Measurements from ENCODE around the gene PLA2G2E.
"Not testable (repeated sequence)": the region's sequence is repeated elsewhere in the genome, so short reads cannot be mapped to it uniquely, and the experiment has no call there.

Gene PLA2G2E, protein sequence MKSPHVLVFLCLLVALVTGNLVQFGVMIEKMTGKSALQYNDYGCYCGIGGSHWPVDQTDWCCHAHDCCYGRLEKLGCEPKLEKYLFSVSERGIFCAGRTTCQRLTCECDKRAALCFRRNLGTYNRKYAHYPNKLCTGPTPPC

GRCh38 chr1:19923137-19923952, at the start of gene PLA2G2E:
PLA2G2E (minus strand) TSS chr1:19923617; CDS start chr1:19923559, 58 bp downstream.
- no peak for DNase-seq

GRCh38 chr1:19971664-19972063, 48.2 kb upstream of the PLA2G2E start:
- no peak for DNase-seq

- DNase-seq, result no peak
These were observed 46.7 kb upstream of the PLA2G2E start for GRCh38 chr1:19969898-19970660.

DNA sequence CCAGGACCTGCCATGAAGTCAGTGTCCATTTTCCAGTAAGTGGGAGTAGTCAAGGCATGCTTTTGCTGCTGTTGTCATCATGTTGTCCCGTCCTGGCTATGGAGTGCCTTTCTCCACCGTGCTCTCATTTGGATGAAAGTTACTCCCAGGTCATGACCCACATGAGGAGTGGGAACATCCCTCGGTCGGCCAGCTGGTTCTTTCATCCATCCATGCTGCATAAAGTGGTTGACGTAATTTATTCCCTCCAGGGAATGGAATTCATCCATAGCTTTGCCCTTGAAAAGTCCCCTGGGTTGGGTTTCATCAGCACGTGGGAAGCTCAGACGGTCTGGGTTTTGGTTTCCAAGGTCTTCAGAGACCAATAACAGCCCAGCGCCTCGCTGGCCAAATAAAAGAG, 44.4 kb upstream of the PLA2G2E start:
- no peak for DNase-seq

DNA sequence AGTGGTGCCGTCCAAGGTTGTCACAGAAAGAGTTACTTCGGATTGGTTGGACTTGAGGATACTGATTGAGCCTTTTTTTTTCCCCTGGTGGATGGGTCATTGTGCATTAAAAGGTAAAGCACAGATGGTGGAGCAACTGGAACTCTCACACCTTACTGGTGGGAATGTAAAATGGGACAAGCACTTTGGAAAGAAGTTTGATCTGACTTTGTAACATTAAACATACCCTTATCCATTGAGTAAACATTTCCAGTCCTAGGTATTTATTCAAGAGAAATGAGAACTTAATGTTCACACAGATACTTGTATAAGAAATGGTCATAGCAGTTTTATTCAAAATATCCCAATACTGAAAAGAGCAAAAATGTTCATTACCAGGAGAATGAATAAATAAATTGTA, 41.1 kb upstream of the PLA2G2E start:
- no peak for DNase-seq

- no peak for DNase-seq
These were observed 40.2 kb upstream of the PLA2G2E start for GRCh38 chr1:19963636-19964035.

- no peak for DNase-seq
These were observed 37.2 kb upstream of the PLA2G2E start for GRCh38 chr1:19960591-19960990.

DNA sequence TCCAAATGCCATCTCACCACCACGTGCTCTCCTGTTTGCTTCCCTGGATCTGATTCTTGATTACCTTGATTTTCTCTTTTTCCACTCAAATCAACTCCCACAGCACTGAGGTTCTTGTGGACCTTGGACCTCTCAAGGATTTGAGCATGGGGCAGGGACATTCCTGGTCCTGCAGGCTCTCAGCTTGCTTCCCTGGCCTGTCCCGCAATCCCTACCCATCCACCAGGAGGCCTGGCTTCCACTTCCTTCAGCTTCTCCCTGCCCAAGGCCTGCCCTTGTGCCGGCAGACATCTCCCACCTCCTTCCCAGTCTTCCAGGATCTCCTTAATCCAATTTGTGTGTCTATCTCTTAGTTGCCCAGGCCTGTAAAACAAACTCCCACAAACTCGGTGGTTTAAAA, 34.4 kb upstream of the PLA2G2E start:
- DNase-seq, result no peak

DNA sequence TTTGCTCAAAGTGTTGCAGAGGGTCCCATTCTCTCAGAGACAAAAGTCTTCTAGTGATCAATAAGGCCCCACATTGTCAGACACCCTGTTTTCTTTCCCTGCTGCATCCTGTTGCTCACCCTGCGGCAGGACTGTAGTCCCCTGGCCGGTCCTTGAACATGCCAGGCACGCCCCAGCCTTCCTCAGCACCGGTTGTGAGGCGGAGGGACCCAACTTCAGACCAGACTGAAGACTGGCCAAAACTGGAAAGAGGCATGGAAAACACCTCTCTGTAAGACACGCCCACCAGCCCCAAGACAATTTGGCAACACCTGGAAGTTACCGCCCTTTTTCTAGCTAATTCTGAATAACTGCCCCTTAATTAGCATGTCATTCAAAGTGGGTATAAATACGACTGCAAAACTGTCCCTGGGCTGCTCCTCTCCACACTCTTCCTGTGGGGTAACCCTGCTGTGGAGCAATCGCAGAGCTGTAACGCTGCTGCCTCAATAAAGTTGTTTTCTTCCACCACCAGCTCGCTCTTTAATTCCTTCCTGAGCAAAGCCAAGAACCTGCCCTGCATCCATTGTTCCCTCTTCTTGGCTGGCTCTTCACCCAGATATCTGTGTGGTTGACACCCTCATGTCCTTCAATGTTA, 32.2 kb upstream of the PLA2G2E start:
- no peak for DNase-seq

GRCh38 chr1:19954059-19954458, 30.6 kb upstream of the PLA2G2E start:
- DNase-seq, result no peak

DNA sequence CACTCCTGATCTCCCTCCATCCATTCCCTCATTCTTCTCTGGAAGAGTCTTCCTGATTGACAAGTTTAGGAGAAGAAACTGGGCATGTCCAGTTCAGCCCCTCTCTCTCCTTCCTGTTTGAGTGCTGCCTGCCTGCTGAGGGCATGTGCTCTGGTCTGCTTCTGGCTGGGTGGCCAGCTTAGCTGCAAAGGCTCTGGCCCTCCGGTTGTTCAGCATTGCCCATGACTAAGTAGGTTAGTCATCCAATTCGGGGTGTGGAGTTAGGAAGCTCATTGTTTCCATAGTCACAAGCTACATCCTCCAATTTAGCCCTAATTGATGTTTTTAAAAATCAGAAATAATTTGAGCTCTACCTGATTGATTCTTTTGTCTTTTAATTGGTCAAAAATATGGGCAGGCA, 25.6 kb upstream of the PLA2G2E start:
- DNase-seq, result no peak

DNA sequence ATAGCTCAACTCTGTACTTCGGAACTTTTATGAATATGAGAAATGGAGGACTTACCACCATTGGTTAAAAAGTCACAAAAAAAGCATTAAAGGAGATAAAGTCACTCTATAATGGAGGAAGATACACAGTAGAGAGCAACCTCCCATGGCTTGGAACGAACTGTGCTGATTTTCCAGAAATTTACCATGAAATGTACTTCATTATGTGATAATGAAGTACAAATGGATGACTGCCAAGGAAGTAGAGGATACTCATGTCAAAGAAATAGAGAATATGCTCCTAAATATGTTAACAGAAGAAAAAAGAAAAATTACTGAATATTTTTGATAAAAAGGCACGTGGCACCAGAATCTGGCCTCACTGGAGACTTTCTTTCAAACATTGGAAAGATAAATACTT, 23.6 kb upstream of the PLA2G2E start:
- no peak for DNase-seq

- no peak for DNase-seq
These were observed 22.9 kb upstream of the PLA2G2E start for GRCh38 chr1:19946331-19946751.

DNA sequence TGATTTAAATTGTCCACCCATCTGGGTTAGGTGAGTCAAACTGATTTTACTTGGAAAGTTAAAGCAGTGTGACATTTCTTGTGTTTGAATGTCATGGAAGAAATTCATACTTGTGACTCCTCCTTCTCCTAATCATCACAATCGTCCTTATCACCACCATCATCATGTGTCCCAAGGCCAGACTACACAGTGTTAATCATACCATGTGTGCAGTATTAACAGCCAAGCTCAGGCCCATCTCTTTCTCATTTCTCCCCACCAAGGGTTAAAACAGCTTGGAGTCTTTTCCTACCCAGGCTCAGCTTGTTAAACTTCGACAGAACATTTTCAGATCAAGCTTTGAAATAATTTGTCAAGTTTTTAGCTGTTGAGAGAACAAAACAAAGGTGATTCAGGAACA, 22.5 kb upstream of the PLA2G2E start:
- DNase-seq, result no peak

DNA sequence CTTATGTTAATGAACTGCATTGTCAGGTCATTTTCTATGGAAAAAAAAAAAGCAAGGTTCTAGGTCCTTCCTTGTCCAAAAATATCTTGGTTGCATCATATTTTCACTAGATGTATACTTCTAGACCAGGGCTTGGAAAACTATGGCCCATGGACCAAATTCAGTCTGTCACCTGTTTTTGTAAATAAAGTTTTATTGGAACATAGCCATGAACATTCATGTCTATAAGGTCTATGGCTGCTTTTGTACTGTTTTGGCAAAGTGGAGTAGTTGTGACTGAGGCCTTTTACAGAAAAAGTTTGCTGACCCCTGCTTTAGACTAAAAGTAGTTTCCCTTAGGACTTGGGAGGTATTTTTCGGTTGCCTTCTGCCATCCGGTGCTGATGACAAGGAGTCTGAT, 19.2 kb upstream of the PLA2G2E start:
- DNase-seq, result no peak

DNA sequence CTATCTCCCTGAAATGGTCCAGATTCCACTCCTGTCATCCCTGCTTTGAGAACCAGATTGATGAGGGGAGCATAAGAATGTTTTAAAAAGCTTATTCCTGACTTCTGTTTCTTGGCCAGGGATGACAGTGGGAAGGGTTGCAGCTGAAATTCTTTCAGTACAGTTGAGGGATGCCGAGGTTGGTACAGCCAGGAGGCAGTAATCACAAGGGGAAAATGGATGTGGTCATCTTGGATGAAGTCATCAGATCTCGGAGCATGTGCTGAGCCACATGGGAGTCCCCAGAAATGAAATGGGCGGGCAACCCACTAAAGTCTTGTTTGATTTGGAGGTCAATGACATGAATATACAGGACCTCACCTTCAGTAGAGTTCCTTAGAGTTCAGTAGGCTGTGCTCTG, 18.7 kb upstream of the PLA2G2E start:
- no peak for DNase-seq

GRCh38 chr1:19941206-19941568, 17.8 kb upstream of the PLA2G2E start:
- DNase-seq, result no peak

- no peak for DNase-seq
These were observed 17.2 kb upstream of the PLA2G2E start for GRCh38 chr1:19940486-19941205.

GRCh38 chr1:19938472-19938871, 15.1 kb upstream of the PLA2G2E start:
- DNase-seq, result no peak

DNA sequence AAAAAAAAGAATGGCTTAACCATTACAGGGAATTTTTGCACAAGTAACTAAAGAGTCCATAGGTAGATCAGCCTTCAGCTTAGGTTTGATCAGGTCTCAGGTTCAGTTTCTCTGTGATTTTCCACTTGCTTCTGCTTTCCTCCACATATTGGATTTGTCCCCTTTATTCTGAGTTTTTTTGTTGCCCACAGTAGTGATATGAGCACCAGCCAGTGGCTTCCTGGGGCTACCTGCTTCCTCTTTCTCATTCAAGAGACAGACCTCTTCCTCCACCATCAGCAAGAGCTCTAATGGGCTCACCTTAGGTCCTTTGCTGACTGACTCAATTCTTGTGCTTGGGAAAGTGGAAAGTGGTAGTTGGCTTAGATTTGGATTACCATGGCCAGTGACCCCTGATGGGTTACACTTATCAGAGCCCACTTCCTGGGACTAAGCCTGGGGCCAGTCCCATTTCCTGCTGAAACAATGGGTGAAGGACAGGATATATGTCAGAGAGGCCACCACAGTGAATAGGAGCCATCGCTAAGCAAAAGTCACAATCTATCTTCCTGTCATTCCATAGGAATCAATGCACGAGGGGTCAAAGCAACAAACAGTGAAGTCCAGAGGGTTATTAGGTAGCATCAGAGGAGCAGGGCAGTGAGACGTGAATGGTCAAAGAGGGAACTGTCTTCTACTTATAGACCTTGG, 12.8 kb upstream of the PLA2G2E start:
- no peak for DNase-seq

- no peak for DNase-seq
These were observed 10.9 kb upstream of the PLA2G2E start for GRCh38 chr1:19934336-19934735.

- no peak for DNase-seq
These were observed 9.4 kb upstream of the PLA2G2E start for GRCh38 chr1:19932866-19933265.

- DNase-seq, result not testable (repeated sequence)
These were observed 3.7 kb upstream of the PLA2G2E start for GRCh38 chr1:19927130-19927421.
